ENCODE results near the gene TARS2.

TARS2 gene

GRCh38 chr1:150536836-150537731 is 49.9 kb downstream of the TARS2 start:
- no peak for DNase-seq (ENCODE audit: low read depth in 2 of 2)

- no peak for DNase-seq (ENCODE audit: low read depth in 2 of 2)
These were observed 50.8 kb downstream of the TARS2 start for GRCh38 chr1:150537732-150538684.

- no peak for DNase-seq (ENCODE audit: low read depth in 2 of 2)
These were observed 56.4 kb downstream of the TARS2 start for GRCh38 chr1:150543500-150544143.

- no peak for DNase-seq (ENCODE audit: low read depth in 2 of 2)
These were observed 57.0 kb downstream of the TARS2 start for GRCh38 chr1:150544204-150544603.

- DNase-seq (ENCODE audit: low read depth in 2 of 2), result no peak
These were observed 58.3 kb downstream of the TARS2 start for GRCh38 chr1:150545486-150546032.

GRCh38 chr1:150546294-150546937 is 59.2 kb downstream of the TARS2 start:
- DNase-seq (ENCODE audit: low read depth in 2 of 2), result no peak

- no peak for DNase-seq (ENCODE audit: low read depth in 2 of 2)
These were observed 61.1 kb downstream of the TARS2 start for GRCh38 chr1:150548324-150548631.

GRCh38 chr1:150548632-150549495 is 61.6 kb downstream of the TARS2 start, which contains the start of gene ADAMTSL4:
Gene ADAMTSL4, plus strand, starts transcription at chr1:150549408. Its CDS starts 2,881 bp downstream, at chr1:150552289.
- DNase-seq (ENCODE audit: low read depth in 2 of 2), result no peak

GRCh38 chr1:150549496-150550221 is 62.4 kb downstream of the TARS2 start:
- no peak for DNase-seq (ENCODE audit: low read depth in 2 of 2)

- DNase-seq (ENCODE audit: low read depth in 2 of 2), result no peak
These were observed 63.2 kb downstream of the TARS2 start for GRCh38 chr1:150550222-150551050.

- DNase-seq (ENCODE audit: low read depth in 2 of 2), result no peak
These were observed 64.0 kb downstream of the TARS2 start for GRCh38 chr1:150551051-150551783.

- DNase-seq (ENCODE audit: low read depth in 2 of 2), result no peak
These were observed 64.5 kb downstream of the TARS2 start for GRCh38 chr1:150551784-150552127.

GRCh38 chr1:150552128-150552910 is 65.1 kb downstream of the TARS2 start:
- no peak for DNase-seq (ENCODE audit: low read depth in 2 of 2)

- no peak for DNase-seq (ENCODE audit: low read depth in 2 of 2)
These were observed 65.7 kb downstream of the TARS2 start for GRCh38 chr1:150552911-150553289.

- no peak for DNase-seq (ENCODE audit: low read depth in 2 of 2)
These were observed 66.3 kb downstream of the TARS2 start for GRCh38 chr1:150553392-150554085.

- no peak for DNase-seq (ENCODE audit: low read depth in 2 of 2)
These were observed 66.8 kb downstream of the TARS2 start for GRCh38 chr1:150554086-150554452.
